H1 (cell line): ENCODE results near the gene PEX13. TPM values are rescaled to one million over a fixed set of nuclear protein-coding genes. Genes with fewer than 3 reads are reported as not detected.

Source experiments
- CTCF ChIA-PET: fragments of 300-600 bp; sonication (Branson Sonifier 250); formaldehyde crosslinking; loops from one replicate; lab custom pipeline; 2021; ENCODE audit not compliant: partially characterized antibody; lab: Charles Lee
- POLR2A ChIA-PET: fragments of 300-600 bp; sonication (Branson Sonifier 250); formaldehyde crosslinking; loops from one replicate; lab custom pipeline; 2021; ENCODE audit warnings: inconsistent platforms; ENCODE audit not compliant: partially characterized antibody; lab: Charles Lee
- DNase-seq, 2 experiments: peaks; one replicate each; pipeline versions ENCODE4 v3.0.0 to v3.0.0-alpha.2; 2010 to 2022; ENCODE audit warnings: low spot score in 2 of 2, low read depth in 1 of 2, mixed read lengths in 1 of 2
- FAIRE-seq: peaks from 2 replicates; lab custom pipeline; 2011; peaks lifted over from hg19 to GRCh38; lab: Jason Lieb, UNC
- H2AFZ ChIP-seq: 2 replicates; pipeline ENCODE4 v1.8.1; 2012; ENCODE audit warnings: low read length, inconsistent platforms
- H2AK5ac ChIP-seq: 2 replicates; pipeline ENCODE4 v1.6.1; 2013; ENCODE audit warnings: low read depth, low read length
- H2BK120ac ChIP-seq: replicated peaks from 2 replicates; pipeline ENCODE3; 2013; ENCODE audit warnings: low read depth, low read length, inconsistent platforms
- H2BK12ac ChIP-seq: 2 replicates; pipeline ENCODE4 v1.6.1; 2013; ENCODE audit warnings: low read depth, low read length
- H2BK15ac ChIP-seq: 2 replicates; pipeline ENCODE4 v1.6.1; 2013; ENCODE audit warnings: low read length
- H2BK20ac ChIP-seq: 2 replicates; pipeline ENCODE4 v1.6.1; 2013; ENCODE audit warnings: low read length
- H2BK5ac ChIP-seq: 2 replicates; pipeline ENCODE4 v1.6.1; 2013; ENCODE audit warnings: low read depth, low read length
- H3K14ac ChIP-seq: 2 replicates; pipeline ENCODE4 v1.6.1; 2013; ENCODE audit warnings: inconsistent platforms; ENCODE audit not compliant: insufficient read length
- H3K18ac ChIP-seq: 2 replicates; pipeline ENCODE4 v1.6.1; 2013; ENCODE audit warnings: low read length; ENCODE audit errors: extremely low read depth
- H3K23ac ChIP-seq: 2 replicates; pipeline ENCODE4 v1.6.1; 2013; ENCODE audit warnings: inconsistent platforms; ENCODE audit not compliant: insufficient read length
- H3K23me2 ChIP-seq: 2 replicates; pipeline ENCODE4 v1.6.1; 2013; ENCODE audit warnings: low read depth, low read length
- H3K27ac ChIP-seq: 2 replicates; pipeline ENCODE4 v1.6.1; 2011; ENCODE audit warnings: low read depth, low read length, inconsistent platforms
- H3K27me3 ChIP-seq, 4 experiments: replicated peaks in 1 of 4; 1 replicate in 1 of 4; 2 replicates in 3 of 4; pipeline versions ENCODE4 v1.6.1 to v1.8.1; 2011 to 2013; ENCODE audit warnings: low read length in 3 of 4, mild to moderate bottlenecking in 3 of 4, inconsistent platforms in 2 of 4, mixed read lengths in 2 of 4, moderate library complexity in 1 of 4; ENCODE audit not compliant: control insufficient read depth in 3 of 4, insufficient read depth in 3 of 4; ENCODE audit errors: extremely low read depth in 1 of 4
- H3K36me3 ChIP-seq, 4 experiments: 2 replicates each; pipeline versions ENCODE4 v1.6.1 to v1.8.1; 2011 to 2013; ENCODE audit warnings: mild to moderate bottlenecking in 4 of 4, low read length in 3 of 4, moderate library complexity in 2 of 4, control low read depth in 1 of 4, inconsistent platforms in 1 of 4; ENCODE audit not compliant: insufficient read depth in 4 of 4, control insufficient read depth in 2 of 4
- H3K4ac ChIP-seq: replicated peaks from 2 replicates; pipeline ENCODE3; 2013; ENCODE audit warnings: low read length, low read depth, mixed read lengths, inconsistent platforms; ENCODE audit not compliant: insufficient read length
- H3K4me1 ChIP-seq, 4 experiments: replicated peaks in 1 of 4; 1 replicate in 1 of 4; 2 replicates in 3 of 4; pipeline versions ENCODE4 v1.6.1 to v1.8.1; 2011 to 2013; ENCODE audit warnings: low read length in 3 of 4, inconsistent platforms in 2 of 4, mixed read lengths in 1 of 4; ENCODE audit not compliant: insufficient read depth in 4 of 4, control insufficient read depth in 3 of 4
- H3K4me2 ChIP-seq, 2 experiments: 2 replicates each; pipeline versions ENCODE4 v1.6.1 to v1.8.1; 2011 to 2013; ENCODE audit warnings: low read depth in 2 of 2, low read length in 2 of 2, control low read depth in 1 of 2, inconsistent platforms in 1 of 2, mild to moderate bottlenecking in 1 of 2; ENCODE audit not compliant: insufficient read depth in 1 of 2
- H3K4me3 ChIP-seq, 4 experiments: fragments of 200-600, 300-600 bp in 1 of 4; sonication (generic), shearing (Covaris generic), sonication (Bioruptor Twin) in 1 of 4; 2 replicates each; pipeline versions ENCODE4 v1.5.1 to v1.8.1; 2011 to 2016; ENCODE audit warnings: low read length in 4 of 4, low read depth in 3 of 4, control low read depth in 2 of 4, inconsistent platforms in 2 of 4, mild to moderate bottlenecking in 2 of 4, mixed read lengths in 1 of 4, moderate library complexity in 1 of 4; ENCODE audit not compliant: insufficient read depth in 2 of 4; ENCODE audit errors: extremely low read depth in 1 of 4
- H3K56ac ChIP-seq: replicated peaks from 2 replicates; pipeline ENCODE3; 2013; ENCODE audit warnings: low read depth, mild to moderate bottlenecking, mixed read lengths, low read length, inconsistent platforms; ENCODE audit not compliant: insufficient read length
- H3K79me1 ChIP-seq: 2 replicates; pipeline ENCODE4 v1.6.1; 2013; ENCODE audit warnings: low read depth, low read length, control low read depth
- H3K79me2 ChIP-seq, 2 experiments: 2 replicates each; pipeline versions ENCODE4 v1.6.1 to v1.8.1; 2012 to 2013; ENCODE audit warnings: low read length in 2 of 2, mild to moderate bottlenecking in 2 of 2, inconsistent platforms in 1 of 2; ENCODE audit not compliant: insufficient read depth in 2 of 2, control insufficient read depth in 1 of 2
- H3K9ac ChIP-seq, 4 experiments: replicated peaks in 1 of 4; 1 replicate in 1 of 4; 2 replicates in 3 of 4; pipeline versions ENCODE4 v1.6.1 to v1.8.1; 2011 to 2013; ENCODE audit warnings: low read depth in 3 of 4, low read length in 3 of 4, control low read depth in 2 of 4, mild to moderate bottlenecking in 2 of 4, moderate library complexity in 2 of 4, inconsistent platforms in 1 of 4; ENCODE audit errors: extremely low read depth in 1 of 4
- H3K9me3 ChIP-seq, 2 experiments: 2 replicates each; pipeline versions ENCODE4 v1.6.1 to v1.8.1; 2012 to 2013; ENCODE audit warnings: mild to moderate bottlenecking in 2 of 2, moderate library complexity in 2 of 2, control low read depth in 1 of 2, inconsistent platforms in 1 of 2, low read depth in 1 of 2, low read length in 1 of 2, mixed read lengths in 1 of 2; ENCODE audit not compliant: insufficient read depth in 2 of 2
- H4K20me1 ChIP-seq, 2 experiments: replicated peaks in 1 of 2; 2 replicates each; pipeline versions ENCODE3 to v1.8.1; 2011 to 2013; ENCODE audit warnings: inconsistent platforms in 2 of 2, low read length in 2 of 2, mild to moderate bottlenecking in 1 of 2; ENCODE audit not compliant: insufficient read depth in 2 of 2, control insufficient read depth in 1 of 2
- H4K5ac ChIP-seq: 2 replicates; pipeline ENCODE4 v1.6.1; 2013; ENCODE audit warnings: low read length, low read depth, mixed read lengths, inconsistent platforms; ENCODE audit not compliant: insufficient read length
- H4K8ac ChIP-seq: 2 replicates; pipeline ENCODE4 v1.8.0; 2013; ENCODE audit warnings: mild to moderate bottlenecking, moderate library complexity, low read length, inconsistent platforms; ENCODE audit not compliant: insufficient read depth; ENCODE audit errors: extremely low read depth
- H4K91ac ChIP-seq: replicated peaks from 2 replicates; pipeline ENCODE3; 2013; ENCODE audit warnings: low read length, mixed read lengths, inconsistent platforms; ENCODE audit not compliant: insufficient read length
- ATF2 ChIP-seq: IDR thresholded peaks from 2 replicates; pipeline ENCODE4 v1.6.1; 2012; ENCODE audit warnings: low read length, inconsistent platforms
- BCL11A ChIP-seq, 2 experiments: IDR thresholded peaks; one replicate each; pipeline ENCODE4 v1.6.1; 2011; ENCODE audit warnings: low read depth in 2 of 2, low read length in 2 of 2, mild to moderate bottlenecking in 2 of 2
- EGR1 ChIP-seq: IDR thresholded peaks from 2 replicates; pipeline ENCODE4 v1.6.1; 2011; ENCODE audit warnings: low read depth, low read length, borderline replicate concordance
- FOSL1 ChIP-seq: IDR thresholded peaks from 2 replicates; pipeline ENCODE4 v1.6.1; 2011; ENCODE audit warnings: mild to moderate bottlenecking, low read depth, low read length, moderate library complexity; ENCODE audit not compliant: insufficient read depth
- GTF2F1 ChIP-seq: IDR thresholded peaks from 2 replicates; pipeline ENCODE4 v1.6.1; 2012; ENCODE audit warnings: low read depth, low read length, improper control_type of control experiment, borderline replicate concordance
- HDAC6 ChIP-seq: IDR thresholded peaks from one replicate; pipeline ENCODE4 v1.7.1; 2012; ENCODE audit warnings: low read depth, mild to moderate bottlenecking, inconsistent platforms, low read length, moderate library complexity
- JUND ChIP-seq: IDR thresholded peaks from 2 replicates; pipeline ENCODE4 v1.6.1; 2011; ENCODE audit warnings: mild to moderate bottlenecking, improper control_type of control experiment, low read length
- KDM1A ChIP-seq: fragments of 200-600, 300-600 bp; sonication (generic); IDR thresholded peaks from 2 replicates; pipeline ENCODE4 v1.7.1; 2016; ENCODE audit warnings: mild to moderate bottlenecking, low read length, borderline replicate concordance
- KDM5A ChIP-seq: fragments of 200-600 bp; IDR thresholded peaks from 2 replicates; pipeline ENCODE4 v1.7.1; 2012; ENCODE audit warnings: mild to moderate bottlenecking, low read length, inconsistent platforms, mixed read lengths
- PHF8 ChIP-seq: fragments of 200-600 bp; sonication (generic); conservative IDR thresholded peaks from 2 replicates; pipeline ENCODE4 v1.7.1; 2012; ENCODE audit warnings: low read depth, mild to moderate bottlenecking, inconsistent platforms, low read length, moderate library complexity
- SRF ChIP-seq: IDR thresholded peaks from 2 replicates; pipeline ENCODE4 v1.6.1; 2011; ENCODE audit warnings: mild to moderate bottlenecking, low read depth, low read length, moderate library complexity
- TBP ChIP-seq: IDR thresholded peaks from 2 replicates; pipeline ENCODE4 v1.6.1; 2011; ENCODE audit warnings: low read depth, low read length, improper control_type of control experiment
- TCF12 ChIP-seq: IDR thresholded peaks from 2 replicates; pipeline ENCODE4 v1.6.1; 2011; ENCODE audit warnings: low read depth, mild to moderate bottlenecking, low read length
- polyA plus RNA-seq, 7 experiments: library from polyadenylated mRNA; depleted of rRNA in 3 of 7; stranded (reverse) in 5 of 7; unstranded in 2 of 7; fragments of >200 nt in 5 of 7; fragments of 200-250 nt in 2 of 7; gene quantifications; 1 replicate in 5 of 7; 2 replicates in 1 of 7; 4 replicates in 1 of 7; pipeline versions ENCODE4 v1.2.1 to v1.2.3, GENCODE V29; 2011 to 2013; ENCODE audit warnings: missing spikeins in 2 of 7, mixed read lengths in 2 of 7
- total RNA-seq: library from RNA; stranded (reverse); fragmentation: NEBNext Ultra II Directional; extraction: Animal tissue kit (Norgen Biotek cat#: 25700); gene quantifications from 2 replicates; pipeline ENCODE4 v1.2.1, GENCODE V29; 2021
- TF ChIP-seq, protein P1 (sequence below): IDR thresholded peaks from 2 replicates; pipeline ENCODE4 v1.6.1; 2012; ENCODE audit warnings: inconsistent platforms

The PEX13 gene
- total and polyA plus RNA-seq, 2 of the 8 experiments (the other 6 are each of a cell fraction or from before 2014, with no cell fraction given) = 16.8 to 22.3 TPM

GRCh38 chr2:61057562-61057961 is 40.0 kb downstream of the PEX13 start:
- no peak overlapping the region for H2AFZ ChIP-seq
- H3K27ac ChIP-seq = no peak overlapping the region
- no peak overlapping the region for H3K4me2 ChIP-seq
- H3K14ac ChIP-seq = no peak overlapping the region
- no peak overlapping the region for H4K8ac ChIP-seq
- H3K18ac ChIP-seq = no peak overlapping the region
- POLR2A ChIA-PET = no interaction called here
- H3K4ac ChIP-seq = no peak overlapping the region
- H2BK12ac ChIP-seq = no peak overlapping the region
- H2AK5ac ChIP-seq = no peak overlapping the region
- H3K23me2 ChIP-seq = no peaks in the 10 kb centered on the region
- no peak overlapping the region for H3K9ac ChIP-seq
- H4K20me1 ChIP-seq = peaks cover 0 to 1% of the 10 kb centered on the region in 2 experiments
- H3K23ac ChIP-seq = no peak overlapping the region
- H3K4me3 ChIP-seq = no peak overlapping the region
- no peak overlapping the region for H2BK15ac ChIP-seq
- H2BK20ac ChIP-seq = no peak overlapping the region
- H4K91ac ChIP-seq = no peak overlapping the region
- H3K9me3 ChIP-seq = no peaks in the 10 kb centered on the region
- H2BK120ac ChIP-seq = no peak overlapping the region
- no peak overlapping the region for H3K56ac ChIP-seq
- no peaks in the 10 kb centered on the region for H3K79me2 ChIP-seq
- H3K4me1 ChIP-seq = no peaks in the 10 kb centered on the region
- H3K79me1 ChIP-seq = no peaks in the 10 kb centered on the region
- CTCF ChIA-PET = no interaction called here
- H2BK5ac ChIP-seq = no peak overlapping the region
- H3K27me3 ChIP-seq = no peaks in the 10 kb centered on the region
- DNase-seq (no peak), FAIRE-seq (no peak)
- peaks cover 0 to 2% (median 0%) of the 10 kb centered on the region in 4 experiments; a peak in 1 of 8 replicates for H3K36me3 ChIP-seq
- H4K5ac ChIP-seq = no peak overlapping the region
- TF ChIP-seq KDM1A = no peak
- no peak for TF ChIP-seq KDM5A
- TF ChIP-seq SRF = no peak
- TF ChIP-seq JUND = no peak
- TF ChIP-seq HDAC6 = no peak
- TF ChIP-seq PHF8 = no peak
- TF ChIP-seq TCF12 = no peak
- no peak for TF ChIP-seq TBP
- TF ChIP-seq ATF2 = no peak
- TF ChIP-seq EGR1 = no peak
- no peak for TF ChIP-seq BCL11A (IDR thresholded peaks at IDR 0.05; ENCODE audit: low read depth in 2 of 2, low read length in 2 of 2)
- no peak for TF ChIP-seq GTF2F1
- TF ChIP-seq, protein P1, sequence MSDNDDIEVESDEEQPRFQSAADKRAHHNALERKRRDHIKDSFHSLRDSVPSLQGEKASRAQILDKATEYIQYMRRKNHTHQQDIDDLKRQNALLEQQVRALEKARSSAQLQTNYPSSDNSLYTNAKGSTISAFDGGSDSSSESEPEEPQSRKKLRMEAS = no peak
- no peak for TF ChIP-seq FOSL1
